T-cell (primary cell): Measurements from ENCODE around the gene B3GALT5. TPM values are rescaled to one million over a fixed set of nuclear protein-coding genes. Genes with fewer than 3 reads are reported as not detected.

Source experiments
- ATAC-seq, 4 experiments: fragments of 200-7000 bp in 3 of 4; fragments of 150-1000 bp in 1 of 4; cut with Tn5 transposase; replicated peaks in 1 of 4; 1 replicate in 3 of 4; 2 replicates in 1 of 4; pipeline ENCODE4 v1.10.0; 2021; ENCODE audit warnings: moderate library complexity in 3 of 4, mild to moderate bottlenecking in 2 of 4, moderate number of reproducible peaks in 1 of 4
- CTCF ChIA-PET, 2 donors: fragments of 300-600 bp; sonication (Branson Sonifier 250); formaldehyde crosslinking; loops; one replicate each; lab custom pipeline; 2022; ENCODE audit warnings: antibody characterized with exemption in 2 of 2; lab: Charles Lee
- POLR2A ChIA-PET, 2 donors: fragments of 300-600 bp; sonication (Branson Sonifier 250); formaldehyde crosslinking; loops; one replicate each; lab custom pipeline; 2022; ENCODE audit warnings: antibody characterized with exemption in 2 of 2; lab: Charles Lee
- DNase-seq, 35 experiments: peaks; one replicate each; pipeline versions ENCODE4 v3.0.0 to v3.0.0-alpha.2; 2013 to 2023
- H3K27ac ChIP-seq: one replicate; pipeline ENCODE4 v1.5.1; 2013; ENCODE audit warnings: low read length
- H3K27me3 ChIP-seq, 2 experiments: replicated peaks in 1 of 2; 1 replicate in 1 of 2; 2 replicates in 1 of 2; pipeline versions ENCODE4 v1.6.1 to v1.7.0; 2013; ENCODE audit warnings: low read length in 1 of 2, mixed read lengths in 1 of 2; ENCODE audit not compliant: control insufficient read depth in 2 of 2, insufficient read depth in 2 of 2; ENCODE audit errors: extremely low read depth in 1 of 2
- H3K36me3 ChIP-seq, 2 donors: 1 replicate in 1 of 2; 2 replicates in 1 of 2; pipeline versions ENCODE4 v1.6.1 to v1.7.0; 2013; ENCODE audit warnings: low read length in 1 of 2; ENCODE audit not compliant: control insufficient read depth in 2 of 2, insufficient read depth in 1 of 2; ENCODE audit errors: extremely low read depth in 1 of 2
- H3K4me1 ChIP-seq, 2 experiments: 1 replicate in 1 of 2; 2 replicates in 1 of 2; pipeline versions ENCODE4 v1.6.1 to v1.7.0; 2013; ENCODE audit warnings: low read length in 2 of 2, mixed read lengths in 1 of 2; ENCODE audit not compliant: insufficient read depth in 2 of 2, control insufficient read depth in 1 of 2; ENCODE audit errors: extremely low read depth in 1 of 2
- H3K4me3 ChIP-seq, 2 donors: 1 replicate in 1 of 2; 2 replicates in 1 of 2; pipeline versions ENCODE4 v1.5.1 to v1.7.0; 2013; ENCODE audit warnings: mild to moderate bottlenecking in 2 of 2, low read length in 1 of 2, moderate library complexity in 1 of 2; ENCODE audit not compliant: control insufficient read depth in 1 of 2; ENCODE audit errors: extremely low read depth in 1 of 2
- H3K9me3 ChIP-seq: 2 replicates; pipeline ENCODE4 v1.7.0; 2013
- H3K27ac Mint-ChIP-seq, 2 donors: one replicate each; pipeline ENCODE4 v1.8.0; 2020 to 2021; ENCODE audit warnings: mild to moderate bottlenecking in 2 of 2, mixed read lengths in 2 of 2
- H3K27me3 Mint-ChIP-seq, 2 donors: one replicate each; pipeline ENCODE4 v1.8.0; 2021 to 2022; ENCODE audit warnings: mixed read lengths in 2 of 2
- H3K36me3 Mint-ChIP-seq: one replicate; pipeline ENCODE4 v1.8.0; 2021; ENCODE audit warnings: mixed read lengths
- H3K4me1 Mint-ChIP-seq, 3 donors: one replicate each; pipeline ENCODE4 v1.8.0; 2020 to 2022; ENCODE audit warnings: mixed read lengths in 3 of 3, mild to moderate bottlenecking in 1 of 3
- H3K4me3 Mint-ChIP-seq, 3 donors: one replicate each; pipeline ENCODE4 v1.8.0; 2020 to 2022; ENCODE audit warnings: mild to moderate bottlenecking in 3 of 3, mixed read lengths in 3 of 3, moderate library complexity in 3 of 3
- H3K9me3 Mint-ChIP-seq, 3 donors: one replicate each; pipeline ENCODE4 v1.8.0; 2020 to 2022; ENCODE audit warnings: mixed read lengths in 3 of 3
- WGBS: methylation state at CpG from one replicate; pipeline ENCODE4 v1.1.5; 2013; ENCODE audit warnings: missing lambda C conversion rate; ENCODE audit not compliant: insufficient coverage; 5-methylcytosine and 5-hydroxymethylcytosine counted together
- total RNA-seq, 35 experiments: library from RNA in 6 of 35; stranded (reverse) in 6 of 35; fragments of 120-200 nt in 1 of 35; gene quantifications; one replicate each; pipeline versions ENCODE4 v1.2.1 to v1.2.4 and lab custom pipeline; 2013 to 2026

Gene B3GALT5
- total RNA-seq, 5 donors from 2014 or later (not counting 1 experiment from before 2014, with no cell fraction given): 0.03 to 0.09 (median 0.06) TPM; not detected in 2

DNA sequence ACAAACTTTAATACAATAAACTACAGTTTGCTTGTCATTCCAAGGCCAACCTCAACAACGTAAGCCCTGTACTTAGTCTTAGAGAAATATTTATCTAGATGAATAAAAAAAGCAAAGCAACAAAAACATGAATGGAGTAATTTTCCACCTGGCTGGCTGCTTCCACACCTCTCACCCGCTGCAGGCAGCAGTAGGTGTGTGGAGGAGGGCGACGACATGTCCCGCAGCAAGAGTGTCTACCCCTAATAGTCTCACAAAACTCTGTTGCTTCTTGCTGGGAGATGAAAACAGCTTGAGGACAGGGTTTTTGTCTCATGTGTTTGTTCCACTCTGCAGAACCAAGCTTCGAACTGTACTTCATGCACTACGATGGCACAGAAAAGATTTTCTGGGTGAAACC, 83.5 kb downstream of the B3GALT5 start:
- no CpG with 5 or more reads among the region's 7 CpGs for WGBS
- CTCF ChIA-PET: no interaction called here
- no peak for DNase-seq

DNA sequence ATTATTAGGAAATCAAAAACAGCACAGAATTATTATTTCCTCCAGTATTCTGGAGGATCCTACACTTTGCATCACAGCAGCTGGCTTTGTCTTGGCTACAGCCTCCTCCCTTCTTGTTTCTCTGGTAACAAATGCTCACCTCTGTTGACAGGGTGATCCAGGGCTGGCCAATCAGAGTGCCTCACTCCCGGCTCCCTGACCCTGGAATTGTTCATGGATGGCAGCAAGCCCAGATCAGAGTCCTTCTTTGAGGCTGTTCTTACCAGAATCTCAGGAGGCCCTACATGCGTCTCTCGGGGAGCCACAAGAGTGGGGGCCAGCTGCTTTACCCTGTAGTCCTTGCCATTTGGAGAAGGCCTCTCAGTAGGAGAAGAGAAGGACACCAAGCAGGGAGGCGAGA, 83.9 kb downstream of the B3GALT5 start:
- Histone ChIP-seq H3K9me3 (no peaks in the 10 kb centered on the region), H3K27me3 (peaks cover 0 to 5% of the 10 kb centered on the region in 2 experiments), H3K4me3 (no peak overlapping the region), H3K36me3 (no peaks in the 10 kb centered on the region), H3K27ac (no peak overlapping the region), H3K4me1 (no peaks in the 10 kb centered on the region)
- WGBS: 70% methylated on average over 4 of the region's 4 CpGs
- Mint-ChIP-seq H3K27ac (no peak overlapping the region), H3K4me1 (no peaks in the 10 kb centered on the region), H3K27me3 (peaks cover 0 to 12% of the 10 kb centered on the region in 2 donors), H3K9me3 (peaks cover 0 to 3% (median 0%) of the 10 kb centered on the region in 3 donors), H3K36me3 (no peaks in the 10 kb centered on the region), H3K4me3 (no peak overlapping the region)
- no peak for ATAC-seq
- POLR2A ChIA-PET: no interaction called here
- no peak for DNase-seq
- CTCF ChIA-PET: no interaction called here

More for the DNA sequence above, 83.5 kb downstream of the B3GALT5 start:
- Mint-ChIP-seq H3K27me3 (peaks cover 0 to 12% of the 10 kb centered on the region in 2 donors), H3K9me3 (peaks cover 0 to 3% (median 0%) of the 10 kb centered on the region in 3 donors), H3K4me3 (no peak overlapping the region), H3K27ac (no peak overlapping the region), H3K4me1 (no peaks in the 10 kb centered on the region), H3K36me3 (no peaks in the 10 kb centered on the region)
- no peak for ATAC-seq
- POLR2A ChIA-PET: interaction anchor here in 1 of 2 donors (0.6 kb wide), 2 partner anchors 80 to 1926 kb away, joined by 3 read pairs; no protein-coding TSS in a partner anchor
- no peak overlapping the region for H3K27ac ChIP-seq
- H3K4me3 ChIP-seq: no peak overlapping the region
- H3K27me3 ChIP-seq: peaks cover 0 to 5% of the 10 kb centered on the region in 2 experiments
- no peaks in the 10 kb centered on the region for H3K4me1 ChIP-seq
- H3K9me3 ChIP-seq: no peaks in the 10 kb centered on the region
- no peaks in the 10 kb centered on the region for H3K36me3 ChIP-seq

DNA sequence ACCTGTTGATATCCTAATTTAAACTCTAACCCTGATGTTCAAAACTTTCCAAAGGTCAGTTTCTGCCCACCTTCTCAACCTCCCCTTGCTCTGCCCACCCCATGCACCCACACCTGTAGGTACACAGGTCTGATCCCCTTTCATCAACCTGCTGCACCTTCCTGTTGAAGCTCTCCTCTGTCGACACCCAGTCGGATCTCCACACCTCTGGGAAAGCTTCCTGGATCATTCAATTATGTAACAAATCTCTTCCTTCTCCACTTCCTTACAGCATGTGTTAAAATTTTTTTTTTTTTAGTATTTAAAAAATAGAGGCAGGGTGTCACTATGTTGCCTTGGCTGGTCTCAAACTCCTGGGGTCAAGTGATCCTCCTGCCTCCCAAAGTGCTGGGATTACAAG, 87.6 kb downstream of the B3GALT5 start:
- DNase-seq (no peak), ATAC-seq (no peak)
- Histone ChIP-seq H3K27me3 (peaks cover 0 to 9% of the 10 kb centered on the region in 2 experiments), H3K36me3 (no peaks in the 10 kb centered on the region), H3K4me3 (no peak overlapping the region), H3K27ac (no peak overlapping the region), H3K4me1 (no peaks in the 10 kb centered on the region), H3K9me3 (no peaks in the 10 kb centered on the region)
- H3K27me3 Mint-ChIP-seq: peaks cover 0 to 4% of the 10 kb centered on the region in 2 donors
- H3K36me3 Mint-ChIP-seq: no peaks in the 10 kb centered on the region
- POLR2A ChIA-PET: no interaction called here
- WGBS: no CpG with 5 or more reads among the region's 2 CpGs
- no peak overlapping the region for H3K4me3 Mint-ChIP-seq
- CTCF ChIA-PET: no interaction called here
- H3K4me1 Mint-ChIP-seq: no peaks in the 10 kb centered on the region
- peaks cover 0 to 9% (median 7%) of the 10 kb centered on the region in 3 donors for H3K9me3 Mint-ChIP-seq
- H3K27ac Mint-ChIP-seq: no peak overlapping the region

DNA sequence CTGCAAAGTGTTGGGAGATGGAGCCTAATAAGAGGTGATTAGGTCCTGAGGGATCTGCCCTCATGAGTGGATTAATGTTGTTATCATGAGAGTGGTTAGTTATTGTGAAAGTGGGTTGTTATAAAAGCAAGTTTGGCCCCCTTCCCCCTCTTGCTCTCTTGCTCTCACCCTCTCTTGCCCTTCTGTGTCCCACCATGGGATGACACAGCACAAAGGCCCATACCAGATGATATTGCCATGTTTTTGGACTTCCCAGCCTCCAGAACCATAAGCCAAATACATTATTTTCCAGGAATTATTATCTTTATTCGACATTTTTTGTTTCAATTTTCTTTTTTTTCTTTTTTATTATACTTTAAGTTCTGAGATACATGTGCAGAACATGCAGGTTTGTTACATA, 90.8 kb downstream of the B3GALT5 start:
- DNase-seq (no peak), ATAC-seq (no peak)
- CTCF ChIA-PET: no interaction called here
- peaks cover 0 to 13% (median 7%) of the 10 kb centered on the region in 3 donors for H3K9me3 Mint-ChIP-seq
- POLR2A ChIA-PET: no interaction called here
- Histone ChIP-seq H3K27me3 (peaks cover 0 to 4% of the 10 kb centered on the region in 2 experiments), H3K9me3 (no peaks in the 10 kb centered on the region), H3K4me1 (no peaks in the 10 kb centered on the region), H3K4me3 (no peak overlapping the region), H3K36me3 (no peaks in the 10 kb centered on the region), H3K27ac (no peak overlapping the region)
- H3K36me3 Mint-ChIP-seq: no peaks in the 10 kb centered on the region
- H3K4me1 Mint-ChIP-seq: no peaks in the 10 kb centered on the region
- no peak overlapping the region for H3K27ac Mint-ChIP-seq
- H3K27me3 Mint-ChIP-seq: peaks cover 0 to 5% of the 10 kb centered on the region in 2 donors
- WGBS: no CpG with 5 or more reads among the region's 1 CpG
- H3K4me3 Mint-ChIP-seq: no peak overlapping the region

DNA sequence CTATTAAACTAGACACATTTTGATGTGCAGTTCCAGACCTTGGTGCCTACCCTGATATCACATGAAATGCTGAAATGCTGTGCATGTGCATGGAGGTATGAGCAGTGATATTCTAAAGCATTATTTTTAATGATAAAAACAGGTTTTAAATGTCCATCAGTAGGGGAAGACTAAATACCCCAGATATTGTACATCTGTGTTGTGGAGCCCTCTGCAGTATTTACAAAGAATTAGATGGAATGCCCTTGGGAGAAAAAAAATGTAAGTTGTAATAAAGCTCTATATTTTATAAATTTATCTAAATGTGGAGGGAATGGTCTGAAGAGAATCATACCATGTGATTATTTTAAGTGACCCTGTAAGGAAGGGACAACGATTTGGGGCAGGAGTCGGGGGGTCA, 93.1 kb downstream of the B3GALT5 start:
- no peaks in the 10 kb centered on the region for H3K9me3 ChIP-seq
- peaks cover 0 to 4% of the 10 kb centered on the region in 2 experiments for H3K27me3 ChIP-seq
- Mint-ChIP-seq H3K4me3 (no peak overlapping the region), H3K36me3 (no peaks in the 10 kb centered on the region), H3K4me1 (no peaks in the 10 kb centered on the region), H3K27ac (no peak overlapping the region), H3K27me3 (peaks cover 0 to 5% of the 10 kb centered on the region in 2 donors), H3K9me3 (peaks cover 0 to 13% (median 7%) of the 10 kb centered on the region in 3 donors)
- ChIA-PET POLR2A (no interaction called here), CTCF (no interaction called here)
- no peak overlapping the region for H3K27ac ChIP-seq
- ATAC-seq (no peak), DNase-seq (no peak)
- no peak overlapping the region for H3K4me3 ChIP-seq
- H3K4me1 ChIP-seq: no peaks in the 10 kb centered on the region
- H3K36me3 ChIP-seq: no peaks in the 10 kb centered on the region
- 52% methylated on average over 2 of the region's 2 CpGs for WGBS

DNA sequence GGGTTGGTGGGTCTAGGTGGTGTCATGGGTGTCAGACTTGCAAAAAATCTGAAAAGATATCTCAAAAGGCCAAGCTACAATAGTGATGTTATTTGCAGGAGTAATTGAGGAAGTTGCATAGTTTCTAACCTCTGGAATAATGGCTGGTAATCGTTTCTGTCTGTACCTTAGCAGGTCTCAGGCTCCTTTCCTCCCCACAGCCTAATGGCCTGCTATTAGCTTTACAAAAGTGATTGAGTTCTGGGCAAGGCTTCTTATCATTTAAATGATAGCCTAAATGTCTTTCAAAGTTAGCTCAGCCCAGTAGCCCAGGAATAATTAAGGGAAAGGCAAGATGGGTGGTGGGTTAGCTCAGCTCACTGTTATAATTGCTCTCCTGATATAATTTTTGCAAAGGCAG, 94.6 kb downstream of the B3GALT5 start:
- no peaks in the 10 kb centered on the region for H3K4me1 ChIP-seq
- no peaks in the 10 kb centered on the region for H3K4me1 Mint-ChIP-seq
- H3K36me3 Mint-ChIP-seq: no peaks in the 10 kb centered on the region
- no peak overlapping the region for H3K4me3 Mint-ChIP-seq
- no peak overlapping the region for H3K4me3 ChIP-seq
- peaks cover 0 to 5% of the 10 kb centered on the region in 2 donors for H3K27me3 Mint-ChIP-seq
- ATAC-seq: no peak
- no peaks in the 10 kb centered on the region for H3K9me3 ChIP-seq
- no CpG with 5 or more reads among the region's 1 CpG for WGBS
- POLR2A ChIA-PET: interaction anchor here in 1 of 2 donors (0.6 kb wide), 1 partner anchor 195 kb away, joined by 3 read pairs; no protein-coding TSS in a partner anchor
- no peak overlapping the region for H3K27ac Mint-ChIP-seq
- H3K27me3 ChIP-seq: peaks cover 0 to 4% of the 10 kb centered on the region in 2 experiments
- H3K36me3 ChIP-seq: no peaks in the 10 kb centered on the region
- no peak for DNase-seq
- H3K9me3 Mint-ChIP-seq: peaks cover 0 to 13% (median 7%) of the 10 kb centered on the region in 3 donors
- CTCF ChIA-PET: no interaction called here
- H3K27ac ChIP-seq: no peak overlapping the region
